LNCAP (cell line): ENCODE data around the gene PGK1.

Source experiments
- CTCF ChIP-seq: fragments of 450-650 bp; IDR thresholded peaks from 2 replicates; pipeline ENCODE4 v1.5.1; 2017; ENCODE audit warnings: mild to moderate bottlenecking

Gene PGK1

GRCh38 chrX:78103623-78104446 is at the start of gene PGK1:
PGK1 (plus strand) TSS chrX:78104248; CDS start chrX:78104341, 93 bp downstream.
- no peak for TF ChIP-seq CTCF

- no peak for TF ChIP-seq CTCF
These were observed 40.4 kb upstream of the PGK1 start for GRCh38 chrX:78063687-78064086.

GRCh38 chrX:78064152-78064551 is 39.9 kb upstream of the PGK1 start:
- TF ChIP-seq CTCF = no peak

- TF ChIP-seq CTCF = no peak
These were observed 37.9 kb upstream of the PGK1 start for GRCh38 chrX:78066110-78066509.

- TF ChIP-seq CTCF = no peak
These were observed 32.7 kb upstream of the PGK1 start for GRCh38 chrX:78071331-78071730.

GRCh38 chrX:78074088-78074487 is 30.0 kb upstream of the PGK1 start:
- no peak for TF ChIP-seq CTCF

GRCh38 chrX:78075787-78076389 is 28.2 kb upstream of the PGK1 start:
- no peak for TF ChIP-seq CTCF
